ENCODE measurements around the gene TOLLIP.

DNA sequence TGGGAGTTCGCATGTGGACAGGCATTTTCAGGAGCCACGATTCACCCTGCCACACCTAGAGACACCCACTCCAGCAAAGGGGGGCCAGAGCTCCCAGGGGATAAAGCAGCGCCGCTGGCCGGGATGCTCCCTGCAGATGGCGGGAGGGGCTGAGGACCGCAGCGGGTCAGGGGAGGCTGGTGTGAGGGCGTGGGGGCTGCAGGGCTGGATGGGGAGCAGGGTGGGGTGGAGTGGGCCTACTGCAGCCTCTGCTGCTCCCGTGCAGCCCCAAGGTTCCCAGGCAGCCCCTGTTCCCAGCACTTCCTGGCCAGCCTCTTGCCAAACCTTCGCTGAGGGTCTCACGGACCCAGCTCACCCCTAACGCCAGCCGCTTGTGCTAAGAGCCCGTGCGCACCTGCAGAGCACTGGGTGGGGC, 73.5 kb downstream of the TOLLIP start:
- TF ChIP-seq CTCF (IDR thresholded peaks at IDR 0.05; ENCODE audit: low read depth, low read length, poor library complexity, severe bottlenecking) (no peak), EZH2phosphoT487 (IDR thresholded peaks at IDR 0.05; ENCODE audit: borderline replicate concordance, low read length) (no peak)

All from DOHH2 (cell line).